Renal pelvis (tissue), 4 donors: ENCODE data around the gene CDH18. TPM values are rescaled to one million over a fixed set of nuclear protein-coding genes. Genes with fewer than 3 reads are reported as not detected.

Source experiments
- DNase-seq: peaks from one replicate; pipeline ENCODE4 v3.0.0-alpha.2; 2013
- polyA plus RNA-seq, 3 donors: library from polyadenylated mRNA; unstranded; fragments of 120-200 nt; gene quantifications; one replicate each; pipeline ENCODE4 v1.2.1, GENCODE V29; 2013; ENCODE audit not compliant: insufficient read length in 3 of 3

CDH18 gene
- polyA plus RNA-seq, 3 donors: 0.64 to 1.5 (median 1.1) TPM

DNA sequence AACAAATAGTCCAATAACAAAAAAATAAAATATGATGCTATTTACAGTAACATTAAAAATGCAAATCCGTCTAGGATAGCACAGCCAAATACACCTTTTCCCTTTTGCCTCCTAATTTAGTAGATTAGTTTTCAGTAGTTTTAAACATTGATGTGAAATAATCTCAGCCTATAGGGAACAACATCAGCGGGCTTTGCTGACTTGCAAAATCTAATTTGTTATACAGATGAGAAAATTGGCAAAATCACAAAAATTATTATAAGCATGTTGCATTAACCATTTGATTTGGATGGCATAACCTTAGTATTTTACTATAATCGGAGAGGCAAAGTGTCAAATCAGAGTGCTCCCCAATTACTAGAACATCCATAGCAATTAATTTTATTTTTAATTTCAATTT is 563.5 kb downstream of the CDH18 start:
- DNase-seq: no peak
